H9 (cell line): Measurements from ENCODE around the gene ZNF285. TPM values are rescaled to one million over a fixed set of nuclear protein-coding genes. Genes with fewer than 3 reads are reported as not detected.
A peak's percentile ranks its signal among the peaks of the same experiment; 100 is the strongest.

Source experiments
- DNase-seq: peaks from one replicate; pipeline ENCODE4 v3.0.0-alpha.2; 2017
- H2AFZ ChIP-seq: one replicate; pipeline ENCODE4 v1.6.1; 2013; ENCODE audit warnings: mild to moderate bottlenecking, low read length, control low read depth, moderate library complexity
- H2AK5ac ChIP-seq: 2 replicates; pipeline ENCODE4 v1.6.1; 2013; ENCODE audit warnings: low read length, control low read depth, mixed read lengths; ENCODE audit not compliant: insufficient read length
- H2BK120ac ChIP-seq: one replicate; pipeline ENCODE4 v1.6.1; 2013; ENCODE audit warnings: low read depth, mild to moderate bottlenecking, low read length, control low read depth, inconsistent platforms; ENCODE audit not compliant: poor library complexity, severe bottlenecking
- H2BK12ac ChIP-seq: 2 replicates; pipeline ENCODE4 v1.6.1; 2013; ENCODE audit warnings: low read length, control low read depth, mixed read lengths, low read depth; ENCODE audit not compliant: insufficient read length
- H2BK15ac ChIP-seq: 2 replicates; pipeline ENCODE4 v1.6.1; 2013; ENCODE audit warnings: low read depth, low read length, control low read depth
- H2BK20ac ChIP-seq: one replicate; pipeline ENCODE4 v1.6.1; 2013; ENCODE audit warnings: low read depth, mild to moderate bottlenecking, low read length, control low read depth, inconsistent platforms; ENCODE audit not compliant: poor library complexity, severe bottlenecking
- H2BK5ac ChIP-seq: 2 replicates; pipeline ENCODE4 v1.6.1; 2013; ENCODE audit warnings: low read length, control low read depth, mixed read lengths; ENCODE audit not compliant: insufficient read length
- H3K14ac ChIP-seq: 2 replicates; pipeline ENCODE4 v1.6.1; 2013; ENCODE audit warnings: low read length, control low read depth; ENCODE audit not compliant: insufficient read depth
- H3K18ac ChIP-seq: 2 replicates; pipeline ENCODE4 v1.6.1; 2013; ENCODE audit warnings: low read depth, mild to moderate bottlenecking, mixed read lengths, low read length, control low read depth; ENCODE audit not compliant: insufficient read length
- H3K23ac ChIP-seq: 2 replicates; pipeline ENCODE4 v1.6.1; 2013; ENCODE audit warnings: low read length, control low read depth, mixed read lengths, low read depth; ENCODE audit not compliant: insufficient read length
- H3K23me2 ChIP-seq: 2 replicates; pipeline ENCODE4 v1.6.1; 2013; ENCODE audit warnings: low read depth, mild to moderate bottlenecking, mixed read lengths, low read length, control low read depth; ENCODE audit not compliant: insufficient read length, poor library complexity, severe bottlenecking
- H3K27ac ChIP-seq: 2 replicates; pipeline ENCODE4 v1.5.1; 2013; ENCODE audit warnings: low read length, control low read depth, mixed read lengths, low read depth; ENCODE audit not compliant: insufficient read length
- H3K27me3 ChIP-seq: 2 replicates; pipeline ENCODE4 v1.6.1; 2013; ENCODE audit warnings: low read length, control low read depth, inconsistent platforms; ENCODE audit not compliant: insufficient read depth
- H3K4ac ChIP-seq: 2 replicates; pipeline ENCODE4 v1.6.1; 2013; ENCODE audit warnings: low read depth, mild to moderate bottlenecking, control low read depth, inconsistent platforms, low read length, moderate library complexity
- H3K4me1 ChIP-seq: 2 replicates; pipeline ENCODE4 v1.6.1; 2013; ENCODE audit warnings: low read length, control low read depth, inconsistent platforms; ENCODE audit not compliant: insufficient read depth
- H3K4me2 ChIP-seq: 2 replicates; pipeline ENCODE4 v1.6.1; 2013; ENCODE audit warnings: low read length, control low read depth, mixed read lengths; ENCODE audit not compliant: insufficient read length, insufficient read depth
- H3K56ac ChIP-seq: 2 replicates; pipeline ENCODE4 v1.6.1; 2013; ENCODE audit warnings: low read depth, mild to moderate bottlenecking, mixed read lengths, low read length, control low read depth; ENCODE audit not compliant: insufficient read length
- H3K79me1 ChIP-seq: 2 replicates; pipeline ENCODE4 v1.6.1; 2013; ENCODE audit warnings: low read depth, mild to moderate bottlenecking, moderate library complexity, low read length, control low read depth, inconsistent platforms; ENCODE audit not compliant: insufficient read depth, poor library complexity, severe bottlenecking
- H3K79me2 ChIP-seq: 2 replicates; pipeline ENCODE4 v1.6.1; 2013; ENCODE audit warnings: low read length, control low read depth, inconsistent platforms; ENCODE audit not compliant: insufficient read depth
- H3K9ac ChIP-seq: 2 replicates; pipeline ENCODE4 v1.6.1; 2013; ENCODE audit warnings: low read length, control low read depth, mixed read lengths; ENCODE audit not compliant: insufficient read length; ENCODE audit errors: extremely low read depth
- H3K9me3 ChIP-seq: one replicate; pipeline ENCODE4 v1.6.1; 2013; ENCODE audit warnings: low read depth, low read length, inconsistent platforms; ENCODE audit not compliant: control insufficient read depth
- H3T11ph ChIP-seq: one replicate; pipeline ENCODE4 v1.6.1; 2013; ENCODE audit warnings: mild to moderate bottlenecking, low read length, control low read depth, inconsistent platforms
- H4K20me1 ChIP-seq: one replicate; pipeline ENCODE4 v1.6.1; 2013; ENCODE audit not compliant: control insufficient read depth, insufficient read length, insufficient read depth
- H4K5ac ChIP-seq: 2 replicates; pipeline ENCODE4 v1.6.1; 2013; ENCODE audit warnings: low read depth, mild to moderate bottlenecking, mixed read lengths, low read length, control low read depth; ENCODE audit not compliant: insufficient read length
- H4K8ac ChIP-seq: replicated peaks from 2 replicates; pipeline ENCODE4 v1.6.1; 2013; ENCODE audit warnings: low read length, control low read depth, mixed read lengths, low read depth; ENCODE audit not compliant: insufficient read length
- H4K91ac ChIP-seq: 2 replicates; pipeline ENCODE4 v1.6.1; 2013; ENCODE audit warnings: low read depth, mild to moderate bottlenecking, moderate library complexity, mixed read lengths, low read length, control low read depth; ENCODE audit not compliant: insufficient read length
- H3K27ac Mint-ChIP-seq, 3 experiments: 2 replicates in 2 of 3; 3 replicates in 1 of 3; pipeline ENCODE4 v1.8.0; 2020 to 2021; ENCODE audit warnings: mixed read lengths in 3 of 3, mild to moderate bottlenecking in 1 of 3, moderate library complexity in 1 of 3
- H3K27me3 Mint-ChIP-seq: 2 replicates; pipeline ENCODE4 v1.8.0; 2021; ENCODE audit warnings: low read depth, mild to moderate bottlenecking, moderate library complexity, mixed read lengths
- H3K36me3 Mint-ChIP-seq, 3 experiments: 2 replicates in 2 of 3; 3 replicates in 1 of 3; pipeline ENCODE4 v1.8.0; 2020 to 2021; ENCODE audit warnings: low read depth in 3 of 3, mixed read lengths in 3 of 3; ENCODE audit not compliant: insufficient read depth in 1 of 3
- H3K4me1 Mint-ChIP-seq, 2 experiments: 2 replicates each; pipeline ENCODE4 v1.8.0; 2020; ENCODE audit warnings: mixed read lengths in 2 of 2
- H3K4me3 Mint-ChIP-seq, 2 experiments: 2 replicates in 1 of 2; 3 replicates in 1 of 2; pipeline ENCODE4 v1.8.0; 2020 to 2021; ENCODE audit warnings: mild to moderate bottlenecking in 2 of 2, mixed read lengths in 2 of 2, moderate library complexity in 1 of 2
- H3K9me3 Mint-ChIP-seq, 2 experiments: 2 replicates in 1 of 2; 3 replicates in 1 of 2; pipeline ENCODE4 v1.8.0; 2020; ENCODE audit warnings: mild to moderate bottlenecking in 2 of 2, mixed read lengths in 2 of 2, moderate library complexity in 1 of 2
- WGBS: extraction: QIAGEN DNeasy Blood & Tissue Kit; methylation state at CpG from one replicate; pipeline ENCODE4 v1.1.7; 2013; ENCODE audit warnings: missing lambda C conversion rate, low lambda C conversion rate, mixed read lengths; ENCODE audit not compliant: insufficient read length; ENCODE audit errors: extremely low coverage; 5-methylcytosine and 5-hydroxymethylcytosine counted together
- long read RNA-seq: library from polyadenylated mRNA; unstranded; transcript quantifications from one replicate; pipeline ENCODE4 v2.0.0, GENCODE V29; 2020
- total RNA-seq: library from RNA; stranded (reverse); gene quantifications from 2 replicates; pipeline ENCODE4 v1.2.1, GENCODE V29; 2021
- TF ChIP-seq, protein P1 (sequence below): fragments of 200-600 bp; sonication (generic); conservative IDR thresholded peaks from 3 replicates; pipeline ENCODE4 v1.8.0; 2021; ENCODE audit warnings: antibody characterized with exemption, mild to moderate bottlenecking

ZNF285 gene
- 3.9 TPM in 2 replicates for total RNA-seq
- long read RNA-seq, full-length matches to known transcripts: 6 of 12 reads
- long read RNA-seq, partial matches to known transcripts: 1 of 12 reads
- long read RNA-seq, other reads (novel, unspliced or antisense): 5 of 12 reads

- Histone ChIP-seq H4K5ac (no peak within 1 kb of the TSS), H2AK5ac (no peak within 1 kb of the TSS), H2BK20ac (no peak within 1 kb of the TSS), H4K20me1 (no peaks in the 10 kb centered on the region), H2BK12ac (no peak within 1 kb of the TSS), H3K56ac (no peak within 1 kb of the TSS), H3K79me1 (no peaks in the 10 kb centered on the region), H4K91ac (no peak within 1 kb of the TSS), H3K23ac (no peak within 1 kb of the TSS), H3K4ac (no peak within 1 kb of the TSS), H3K9ac (no peak within 1 kb of the TSS), H2BK15ac (no peak within 1 kb of the TSS), H3K14ac (no peak within 1 kb of the TSS), H2BK120ac (no peak within 1 kb of the TSS), H4K8ac (no peak within 1 kb of the TSS), H3K9me3 (no peaks in the 10 kb centered on the region), H3K23me2 (no peaks in the 10 kb centered on the region), H3K4me1 (no peaks in the 10 kb centered on the region), H3K27ac (no peak within 1 kb of the TSS), H3T11ph (no peak within 1 kb of the TSS), H3K79me2 (no peaks in the 10 kb centered on the region), H3K27me3 (no peaks in the 10 kb centered on the region), H3K18ac (no peak within 1 kb of the TSS), H2AFZ (peak within 1 kb of the TSS; percentile 69), H2BK5ac (no peak within 1 kb of the TSS), H3K4me2 (peak within 1 kb of the TSS; percentile 77)
- Mint-ChIP-seq H3K27ac (peak within 1 kb of the TSS in 2 of 3 experiments; percentile 32 to 50; a peak in 4 of 7 replicates), H3K4me3 (peak within 1 kb of the TSS; percentile 94 to 95), H3K36me3 (peaks cover 8 to 10% (median 9%) of the 10 kb centered on the region in 3 experiments), H3K27me3 (peaks cover 12% of the 10 kb centered on the region), H3K4me1 (peaks cover 0 to 4% of the 10 kb centered on the region in 2 experiments; a peak in 3 of 4 replicates), H3K9me3 (peaks cover 44 to 58% of the 10 kb centered on the region in 2 experiments)
- TF ChIP-seq, protein P1, sequence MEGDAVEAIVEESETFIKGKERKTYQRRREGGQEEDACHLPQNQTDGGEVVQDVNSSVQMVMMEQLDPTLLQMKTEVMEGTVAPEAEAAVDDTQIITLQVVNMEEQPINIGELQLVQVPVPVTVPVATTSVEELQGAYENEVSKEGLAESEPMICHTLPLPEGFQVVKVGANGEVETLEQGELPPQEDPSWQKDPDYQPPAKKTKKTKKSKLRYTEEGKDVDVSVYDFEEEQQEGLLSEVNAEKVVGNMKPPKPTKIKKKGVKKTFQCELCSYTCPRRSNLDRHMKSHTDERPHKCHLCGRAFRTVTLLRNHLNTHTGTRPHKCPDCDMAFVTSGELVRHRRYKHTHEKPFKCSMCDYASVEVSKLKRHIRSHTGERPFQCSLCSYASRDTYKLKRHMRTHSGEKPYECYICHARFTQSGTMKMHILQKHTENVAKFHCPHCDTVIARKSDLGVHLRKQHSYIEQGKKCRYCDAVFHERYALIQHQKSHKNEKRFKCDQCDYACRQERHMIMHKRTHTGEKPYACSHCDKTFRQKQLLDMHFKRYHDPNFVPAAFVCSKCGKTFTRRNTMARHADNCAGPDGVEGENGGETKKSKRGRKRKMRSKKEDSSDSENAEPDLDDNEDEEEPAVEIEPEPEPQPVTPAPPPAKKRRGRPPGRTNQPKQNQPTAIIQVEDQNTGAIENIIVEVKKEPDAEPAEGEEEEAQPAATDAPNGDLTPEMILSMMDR: no peak
- WGBS: no CpG with 5 or more reads among the region's 43 CpGs
- peak; percentile 97 for DNase-seq
Observed at GRCh38 chr19:44401139-44402115, at the start of gene ZNF285. Gene ZNF285, minus strand, starts transcription at chr19:44401608. Its CDS starts 4,395 bp downstream, at chr19:44397213.
